Body of pancreas (tissue), 4 donors: Measurements from ENCODE around the gene MYOM1.
"Not testable (repeated sequence)": the region's sequence is repeated elsewhere in the genome, so short reads cannot be mapped to it uniquely, and the experiment has no call there.

Source experiments
- POLR2A ChIP-seq, 3 donors: fragments of 450-650 bp; IDR thresholded peaks; one replicate each; pipeline ENCODE4 v1.6.1; 2016; ENCODE audit warnings: antibody characterized with exemption in 3 of 3, mild to moderate bottlenecking in 2 of 3
- TF ChIP-seq, protein P1 (sequence below), 7 experiments: fragments of 450-650 bp in 4 of 7; fragments of 200-600 bp in 3 of 7; sonication (generic) in 3 of 7; IDR thresholded peaks; one replicate each; pipeline ENCODE4 v1.5.1; 2016 to 2019; ENCODE audit warnings: antibody characterized with exemption in 7 of 7

DNA sequence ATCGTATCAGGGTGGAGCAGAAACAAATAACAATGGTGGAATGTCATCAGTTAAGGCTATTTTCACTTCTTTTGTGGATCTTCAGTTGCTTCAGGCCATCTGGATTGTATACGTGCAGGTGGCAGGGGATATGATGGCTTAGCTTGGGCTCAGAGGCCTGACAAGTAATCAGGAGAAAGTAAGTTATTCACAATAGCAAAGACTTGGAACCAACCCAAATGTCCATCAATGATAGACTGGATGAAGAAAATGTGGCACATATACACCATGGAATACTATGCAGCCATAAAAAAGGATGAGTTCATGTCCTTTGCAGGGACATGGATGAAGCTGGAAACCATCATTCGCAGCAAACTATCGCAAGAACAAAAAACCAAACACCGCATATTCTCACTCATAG, 196.2 kb downstream of the MYOM1 start:
- not testable (repeated sequence) for TF ChIP-seq POLR2A (IDR thresholded peaks at IDR 0.05)
- TF ChIP-seq, protein P1, sequence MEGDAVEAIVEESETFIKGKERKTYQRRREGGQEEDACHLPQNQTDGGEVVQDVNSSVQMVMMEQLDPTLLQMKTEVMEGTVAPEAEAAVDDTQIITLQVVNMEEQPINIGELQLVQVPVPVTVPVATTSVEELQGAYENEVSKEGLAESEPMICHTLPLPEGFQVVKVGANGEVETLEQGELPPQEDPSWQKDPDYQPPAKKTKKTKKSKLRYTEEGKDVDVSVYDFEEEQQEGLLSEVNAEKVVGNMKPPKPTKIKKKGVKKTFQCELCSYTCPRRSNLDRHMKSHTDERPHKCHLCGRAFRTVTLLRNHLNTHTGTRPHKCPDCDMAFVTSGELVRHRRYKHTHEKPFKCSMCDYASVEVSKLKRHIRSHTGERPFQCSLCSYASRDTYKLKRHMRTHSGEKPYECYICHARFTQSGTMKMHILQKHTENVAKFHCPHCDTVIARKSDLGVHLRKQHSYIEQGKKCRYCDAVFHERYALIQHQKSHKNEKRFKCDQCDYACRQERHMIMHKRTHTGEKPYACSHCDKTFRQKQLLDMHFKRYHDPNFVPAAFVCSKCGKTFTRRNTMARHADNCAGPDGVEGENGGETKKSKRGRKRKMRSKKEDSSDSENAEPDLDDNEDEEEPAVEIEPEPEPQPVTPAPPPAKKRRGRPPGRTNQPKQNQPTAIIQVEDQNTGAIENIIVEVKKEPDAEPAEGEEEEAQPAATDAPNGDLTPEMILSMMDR (IDR thresholded peaks at IDR 0.05): not testable (repeated sequence)
